K562 (cell line): ENCODE results near the gene GTPBP2. TPM values are rescaled to one million over a fixed set of nuclear protein-coding genes. Genes with fewer than 3 reads are reported as not detected.
A peak's percentile ranks its signal among the peaks of the same experiment; 100 is the strongest.

Experiments used
- CCNT2 ChIP-seq: IDR thresholded peaks from 2 replicates; pipeline ENCODE4 v1.6.1; 2011; ENCODE audit warnings: borderline replicate concordance, low read depth, mild to moderate bottlenecking, moderate library complexity, mixed read lengths, low read length; ENCODE audit not compliant: insufficient read length; ENCODE audit errors: extremely low read depth
- FOXK1 ChIP-seq: sonication (generic); formaldehyde crosslinking; IDR thresholded peaks from 2 replicates; pipeline ENCODE4 v1.8.0; 2022; ENCODE audit warnings: missing genetic modification reagents, mild to moderate bottlenecking, borderline replicate concordance
- FOXM1 ChIP-seq, 2 experiments: fragments of 450-650 bp in 1 of 2; sonication (generic) in 1 of 2; formaldehyde crosslinking in 1 of 2; IDR thresholded peaks; 2 replicates each; pipeline versions ENCODE4 v1.6.1 to v1.9.0; 2017 to 2022; ENCODE audit warnings: low read depth in 2 of 2, mild to moderate bottlenecking in 2 of 2, missing genetic modification reagents in 1 of 2, moderate library complexity in 1 of 2
- HLTF ChIP-seq: fragments of 450-650 bp; IDR thresholded peaks from 2 replicates; pipeline ENCODE4 v1.6.1; 2016
- HNRNPL ChIP-seq: fragments of 200-400 bp; formaldehyde crosslinking; IDR thresholded peaks from 2 replicates; pipeline ENCODE4 v1.6.1; 2017; ENCODE audit warnings: low read depth, mild to moderate bottlenecking, low read length
- HNRNPUL1 ChIP-seq: fragments of 200-400 bp; formaldehyde crosslinking; IDR thresholded peaks from 2 replicates; pipeline ENCODE4 v1.6.1; 2017; ENCODE audit warnings: low read length
- KLF1 ChIP-seq: fragments of 450-650 bp; IDR thresholded peaks from 2 replicates; pipeline ENCODE4 v1.6.1; 2016; ENCODE audit warnings: missing genetic modification characterization, missing compliant biosample characterization
- PTBP1 ChIP-seq: fragments of 200-400 bp; formaldehyde crosslinking; IDR thresholded peaks from 2 replicates; pipeline ENCODE4 v1.6.1; 2017; ENCODE audit warnings: low read depth, low read length
- RAD21 ChIP-seq, 2 experiments: fragments of 250-450 bp in 1 of 2; fragments of 450-650 bp in 1 of 2; sonication (Bioruptor Pico) in 1 of 2; formaldehyde crosslinking in 1 of 2; IDR thresholded peaks in 1 of 2; conservative IDR thresholded peaks in 1 of 2; 2 replicates each; pipeline versions ENCODE4 v1.4.0 to v1.8.0; 2020 to 2022; ENCODE audit warnings: mild to moderate bottlenecking in 2 of 2, moderate library complexity in 1 of 2
- RAD51 ChIP-seq: fragments of 450-650 bp; IDR thresholded peaks from 2 replicates; pipeline ENCODE4 v1.7.1; 2016; ENCODE audit warnings: low read depth, mild to moderate bottlenecking, borderline replicate concordance
- RBM15 ChIP-seq: fragments of 200-400 bp; formaldehyde crosslinking; IDR thresholded peaks from 2 replicates; pipeline ENCODE4 v1.6.1; 2018; ENCODE audit warnings: mild to moderate bottlenecking, low read length, moderate library complexity; ENCODE audit not compliant: insufficient read depth
- RBM39 ChIP-seq: fragments of 200-400 bp; formaldehyde crosslinking; optimal IDR thresholded peaks from 2 replicates; pipeline ENCODE3; 2018; ENCODE audit warnings: low read depth, low read length
- RFX1 ChIP-seq: fragments of 450-650 bp; IDR thresholded peaks from 2 replicates; pipeline ENCODE4 v1.6.1; 2016; ENCODE audit warnings: mild to moderate bottlenecking, moderate library complexity
- SMARCA4 ChIP-seq: fragments of 450-650 bp; IDR thresholded peaks from 2 replicates; pipeline ENCODE4 v1.6.1; 2016
- SMARCC2 ChIP-seq: fragments of 450-650 bp; IDR thresholded peaks from 2 replicates; pipeline ENCODE4 v1.6.1; 2017; ENCODE audit warnings: antibody characterized with exemption, moderate library complexity, mild to moderate bottlenecking, low read depth
- ZNF175 ChIP-seq: fragments of 200-800 bp; sonication (Bioruptor generic); IDR thresholded peaks from 2 replicates; pipeline ENCODE4 v1.6.1; 2016; ENCODE audit warnings: low read depth, mild to moderate bottlenecking, missing genetic modification characterization, missing compliant biosample characterization
- ZNF717 ChIP-seq: fragments of 250-450 bp; sonication (Bioruptor Pico); IDR thresholded peaks from 2 replicates; pipeline ENCODE4 v1.5.0; 2021
- ZNF79 ChIP-seq: fragments of 250-450 bp; sonication (Bioruptor Pico); IDR thresholded peaks from 2 replicates; pipeline ENCODE4 v1.4.0; 2020; ENCODE audit warnings: low read depth, mild to moderate bottlenecking, moderate library complexity
- polyA plus RNA-seq, 8 experiments: library from polyadenylated mRNA; depleted of rRNA in 4 of 8; stranded (reverse) in 5 of 8; unstranded in 3 of 8; fragments of >200 nt; fragmentation: Nextera tagmentation in 2 of 8; fragmentation: Illumina TruSeq in 1 of 8; extraction: Ambion mirVana in 2 of 8; extraction: Trizol in 1 of 8; gene quantifications; 2 replicates each; pipeline versions ENCODE4 v1.2.1 to v1.2.3, GENCODE V29; 2011 to 2014; ENCODE audit warnings: inconsistent platforms in 1 of 8, missing spikeins in 1 of 8
- total RNA-seq, 7 experiments: library from RNA; depleted of rRNA in 6 of 7; stranded (reverse); fragments of >200 nt in 6 of 7; fragmentation: Illumina TruSeq in 2 of 7; extraction: Trizol in 2 of 7; gene quantifications; 2 replicates each; pipeline versions ENCODE4 v1.2.1 to v1.2.3, GENCODE V29; 2011 to 2021; ENCODE audit warnings: low replicate concordance in 1 of 7
- TF ChIP-seq, protein P1 (sequence below): fragments of 450-650 bp; formaldehyde crosslinking; IDR thresholded peaks from 2 replicates; pipeline ENCODE4 v1.4.0; 2022; ENCODE audit warnings: mild to moderate bottlenecking, moderate library complexity
- TF ChIP-seq, protein P2 (sequence below), 2 experiments: fragments of 450-650 bp; IDR thresholded peaks; 2 replicates each; pipeline ENCODE4 v1.6.1; 2018; ENCODE audit warnings: mild to moderate bottlenecking in 2 of 2, low read depth in 1 of 2; ENCODE audit not compliant: partially characterized antibody in 2 of 2
- TF ChIP-seq, protein P3 (sequence below): fragments of 250-450 bp; sonication (Bioruptor Pico); IDR thresholded peaks from 2 replicates; pipeline ENCODE4 v1.9.0; 2021; ENCODE audit warnings: mild to moderate bottlenecking
- TF ChIP-seq, protein P4 (sequence below), 2 experiments: fragments of 450-650 bp; IDR thresholded peaks; 2 replicates each; pipeline ENCODE4 v1.6.1; 2016

The GTPBP2 gene
- total and polyA plus RNA-seq, 9 of the 15 experiments (the other 6 are each of a cell fraction or from before 2014, with no cell fraction given), result 48.4 to 196 (median 111) TPM

DNA sequence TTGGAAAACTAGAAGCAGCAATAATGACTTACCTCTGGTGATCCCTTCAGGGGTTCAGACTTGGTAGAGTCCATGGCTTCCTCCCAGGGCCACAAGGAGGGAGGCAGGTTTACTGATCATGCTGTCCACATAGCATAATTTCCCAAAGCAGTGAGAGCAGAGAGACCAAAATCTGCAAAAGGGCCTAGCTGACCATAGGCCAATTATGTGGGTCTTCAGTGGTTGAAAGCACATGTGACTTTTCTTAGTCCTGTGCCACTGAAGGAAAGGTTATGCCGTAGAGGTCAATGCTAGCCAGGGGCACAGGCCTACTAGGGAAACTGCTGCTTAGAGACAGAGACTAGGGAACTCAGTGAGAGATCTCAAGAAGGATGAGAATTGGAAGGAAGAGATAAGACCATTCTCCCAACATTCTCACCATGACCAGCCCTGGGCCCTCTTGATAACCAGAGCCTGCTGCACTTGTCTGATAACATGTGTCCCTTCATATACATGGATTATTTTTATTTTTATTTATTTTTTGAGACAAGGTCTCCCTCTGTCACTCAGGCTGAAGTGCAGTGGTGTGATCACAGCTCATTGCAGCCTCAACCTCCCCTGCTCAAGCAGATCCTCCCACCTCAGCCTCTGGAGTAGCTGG lies 2.0 kb upstream of the GTPBP2 start (continued):
- TF ChIP-seq, protein P1, sequence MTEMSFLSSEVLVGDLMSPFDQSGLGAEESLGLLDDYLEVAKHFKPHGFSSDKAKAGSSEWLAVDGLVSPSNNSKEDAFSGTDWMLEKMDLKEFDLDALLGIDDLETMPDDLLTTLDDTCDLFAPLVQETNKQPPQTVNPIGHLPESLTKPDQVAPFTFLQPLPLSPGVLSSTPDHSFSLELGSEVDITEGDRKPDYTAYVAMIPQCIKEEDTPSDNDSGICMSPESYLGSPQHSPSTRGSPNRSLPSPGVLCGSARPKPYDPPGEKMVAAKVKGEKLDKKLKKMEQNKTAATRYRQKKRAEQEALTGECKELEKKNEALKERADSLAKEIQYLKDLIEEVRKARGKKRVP (CRISPR knock-in tag), result peak; percentile 81
- TF ChIP-seq CCNT2 (peak; percentile 99), ZNF717 (CRISPR knock-in tag) (no peak), RAD51 (peak; percentile 69; the same call in 1 of the 2 replicates), RBM15 (no peak), ZNF79 (0 out of 2 replicates have a peak, but pooled peaks have one; percentile 18), RAD21 (CRISPR knock-in tag; conservative IDR thresholded peaks at IDR 0.05 in 1 of 2, IDR thresholded peaks at IDR 0.05 in 1 of 2) (peak in 1 of 2 experiments; percentile 33; a peak in 1 of 4 replicates), FOXM1 (IDR thresholded peaks at IDR 0.05; ENCODE audit: low read depth) (peak; percentile 98), FOXM1 (CRISPR knock-in tag; IDR thresholded peaks at IDR 0.05; ENCODE audit: low read depth) (no peak), RBM39 (no peak), SMARCC2 (peak; percentile 98), KLF1 (tag) (no peak), FOXK1 (CRISPR knock-in tag) (0 out of 2 replicates have a peak, but pooled peaks have one; percentile 50), HNRNPUL1 (no peak), HNRNPL (no peak), HLTF (peak; percentile 34; the same call in 1 of the 2 replicates), ZNF175 (peak; percentile 97), PTBP1 (no peak), RFX1 (no peak), SMARCA4 (peak; percentile 99)
- TF ChIP-seq, protein P2, sequence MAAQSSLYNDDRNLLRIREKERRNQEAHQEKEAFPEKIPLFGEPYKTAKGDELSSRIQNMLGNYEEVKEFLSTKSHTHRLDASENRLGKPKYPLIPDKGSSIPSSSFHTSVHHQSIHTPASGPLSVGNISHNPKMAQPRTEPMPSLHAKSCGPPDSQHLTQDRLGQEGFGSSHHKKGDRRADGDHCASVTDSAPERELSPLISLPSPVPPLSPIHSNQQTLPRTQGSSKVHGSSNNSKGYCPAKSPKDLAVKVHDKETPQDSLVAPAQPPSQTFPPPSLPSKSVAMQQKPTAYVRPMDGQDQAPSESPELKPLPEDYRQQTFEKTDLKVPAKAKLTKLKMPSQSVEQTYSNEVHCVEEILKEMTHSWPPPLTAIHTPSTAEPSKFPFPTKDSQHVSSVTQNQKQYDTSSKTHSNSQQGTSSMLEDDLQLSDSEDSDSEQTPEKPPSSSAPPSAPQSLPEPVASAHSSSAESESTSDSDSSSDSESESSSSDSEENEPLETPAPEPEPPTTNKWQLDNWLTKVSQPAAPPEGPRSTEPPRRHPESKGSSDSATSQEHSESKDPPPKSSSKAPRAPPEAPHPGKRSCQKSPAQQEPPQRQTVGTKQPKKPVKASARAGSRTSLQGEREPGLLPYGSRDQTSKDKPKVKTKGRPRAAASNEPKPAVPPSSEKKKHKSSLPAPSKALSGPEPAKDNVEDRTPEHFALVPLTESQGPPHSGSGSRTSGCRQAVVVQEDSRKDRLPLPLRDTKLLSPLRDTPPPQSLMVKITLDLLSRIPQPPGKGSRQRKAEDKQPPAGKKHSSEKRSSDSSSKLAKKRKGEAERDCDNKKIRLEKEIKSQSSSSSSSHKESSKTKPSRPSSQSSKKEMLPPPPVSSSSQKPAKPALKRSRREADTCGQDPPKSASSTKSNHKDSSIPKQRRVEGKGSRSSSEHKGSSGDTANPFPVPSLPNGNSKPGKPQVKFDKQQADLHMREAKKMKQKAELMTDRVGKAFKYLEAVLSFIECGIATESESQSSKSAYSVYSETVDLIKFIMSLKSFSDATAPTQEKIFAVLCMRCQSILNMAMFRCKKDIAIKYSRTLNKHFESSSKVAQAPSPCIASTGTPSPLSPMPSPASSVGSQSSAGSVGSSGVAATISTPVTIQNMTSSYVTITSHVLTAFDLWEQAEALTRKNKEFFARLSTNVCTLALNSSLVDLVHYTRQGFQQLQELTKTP (IDR thresholded peaks at IDR 0.05; ENCODE audit: low read depth in 1 of 2, partially characterized antibody in 2 of 2), result peak in 1 of 2 experiments; percentile 91
- TF ChIP-seq, protein P3, sequence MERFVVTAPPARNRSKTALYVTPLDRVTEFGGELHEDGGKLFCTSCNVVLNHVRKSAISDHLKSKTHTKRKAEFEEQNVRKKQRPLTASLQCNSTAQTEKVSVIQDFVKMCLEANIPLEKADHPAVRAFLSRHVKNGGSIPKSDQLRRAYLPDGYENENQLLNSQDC, result peak; percentile 84; the same call in 1 of the 2 replicates
- TF ChIP-seq, protein P4, sequence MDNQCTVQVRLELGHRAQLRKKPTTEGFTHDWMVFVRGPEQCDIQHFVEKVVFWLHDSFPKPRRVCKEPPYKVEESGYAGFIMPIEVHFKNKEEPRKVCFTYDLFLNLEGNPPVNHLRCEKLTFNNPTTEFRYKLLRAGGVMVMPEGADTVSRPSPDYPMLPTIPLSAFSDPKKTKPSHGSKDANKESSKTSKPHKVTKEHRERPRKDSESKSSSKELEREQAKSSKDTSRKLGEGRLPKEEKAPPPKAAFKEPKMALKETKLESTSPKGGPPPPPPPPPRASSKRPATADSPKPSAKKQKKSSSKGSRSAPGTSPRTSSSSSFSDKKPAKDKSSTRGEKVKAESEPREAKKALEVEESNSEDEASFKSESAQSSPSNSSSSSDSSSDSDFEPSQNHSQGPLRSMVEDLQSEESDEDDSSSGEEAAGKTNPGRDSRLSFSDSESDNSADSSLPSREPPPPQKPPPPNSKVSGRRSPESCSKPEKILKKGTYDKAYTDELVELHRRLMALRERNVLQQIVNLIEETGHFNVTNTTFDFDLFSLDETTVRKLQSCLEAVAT (IDR thresholded peaks at IDR 0.05), result peak; percentile 79 to 88; a peak in 3 of 4 replicates
